HepG2 (cell line): ENCODE results near the gene C14orf93. TPM values are rescaled to one million over a fixed set of nuclear protein-coding genes. Genes with fewer than 3 reads are reported as not detected.

Experiments
- AKAP8 ChIP-seq: sonication (generic); formaldehyde crosslinking; IDR thresholded peaks from 2 replicates; pipeline ENCODE4 v1.5.1; 2020; ENCODE audit warnings: mild to moderate bottlenecking, missing genetic modification reagents
- JUN ChIP-seq: sonication (generic); formaldehyde crosslinking; IDR thresholded peaks from 2 replicates; pipeline ENCODE4 v1.4.0; 2020; ENCODE audit warnings: mild to moderate bottlenecking, missing genetic modification reagents
- KAT8 ChIP-seq: IDR thresholded peaks from 2 replicates; pipeline ENCODE4 v1.6.1; 2016; ENCODE audit warnings: missing genetic modification reagents, missing compliant biosample characterization
- PHF21A ChIP-seq: sonication (generic); formaldehyde crosslinking; IDR thresholded peaks from 2 replicates; pipeline ENCODE4 v1.5.0; 2020; ENCODE audit warnings: mild to moderate bottlenecking, missing genetic modification reagents
- U2AF2 ChIP-seq: fragments of 200-400 bp; formaldehyde crosslinking; IDR thresholded peaks from 2 replicates; pipeline ENCODE4 v1.6.1; 2017; ENCODE audit warnings: low read depth, mild to moderate bottlenecking, low read length
- ZBTB4 ChIP-seq: sonication (generic); formaldehyde crosslinking; IDR thresholded peaks from 2 replicates; pipeline ENCODE4 v1.4.0; 2020; ENCODE audit warnings: missing genetic modification reagents, mild to moderate bottlenecking, borderline replicate concordance
- ZC3H13 ChIP-seq: sonication (generic); formaldehyde crosslinking; IDR thresholded peaks from 2 replicates; pipeline ENCODE4 v1.8.1; 2023; ENCODE audit warnings: mild to moderate bottlenecking, missing genetic modification reagents, moderate library complexity
- ZNF234 ChIP-seq: sonication (generic); formaldehyde crosslinking; conservative IDR thresholded peaks from 2 replicates; pipeline ENCODE4 v1.5.1; 2020; ENCODE audit warnings: mild to moderate bottlenecking, missing genetic modification reagents
- ZNF274 ChIP-seq: sonication (generic); formaldehyde crosslinking; IDR thresholded peaks from 2 replicates; pipeline ENCODE4 v1.5.1; 2020; ENCODE audit warnings: mild to moderate bottlenecking, missing genetic modification reagents
- ZNF33A ChIP-seq: sonication (generic); formaldehyde crosslinking; IDR thresholded peaks from 2 replicates; pipeline ENCODE4 v1.5.1; 2020; ENCODE audit warnings: missing genetic modification reagents, mild to moderate bottlenecking, moderate library complexity, borderline replicate concordance
- ZNF589 ChIP-seq: sonication (generic); formaldehyde crosslinking; conservative IDR thresholded peaks from 2 replicates; pipeline ENCODE4 v1.8.0; 2022; ENCODE audit warnings: mild to moderate bottlenecking, moderate library complexity, missing genetic modification reagents
- ZNF709 ChIP-seq: sonication (generic); formaldehyde crosslinking; IDR thresholded peaks from 2 replicates; pipeline ENCODE4 v1.5.0; 2020; ENCODE audit warnings: mild to moderate bottlenecking, missing genetic modification reagents
- polyA plus RNA-seq, 8 experiments: library from polyadenylated mRNA; depleted of rRNA in 3 of 8; stranded (reverse) in 7 of 8; unstranded in 1 of 8; fragments of >200 nt; fragmentation: Illumina TruSeq in 4 of 8; extraction: Trizol in 4 of 8; gene quantifications; 2 replicates each; pipeline versions ENCODE4 v1.2.1 to v1.2.3, GENCODE V29; 2011 to 2016; ENCODE audit warnings: low read depth in 4 of 8, missing spikeins in 1 of 8, mixed read lengths in 1 of 8; ENCODE audit not compliant: insufficient read depth in 1 of 8
- total RNA-seq, 5 experiments: library from RNA; depleted of rRNA; stranded (reverse); fragments of >200 nt; fragmentation: Illumina TruSeq; extraction: Trizol; gene quantifications; 2 replicates each; pipeline ENCODE4 v1.2.3, GENCODE V29; 2016; ENCODE audit warnings: low read depth in 1 of 5
- TF ChIP-seq, protein P1 (sequence below): sonication (generic); formaldehyde crosslinking; IDR thresholded peaks from one replicate; pipeline ENCODE4 v1.5.1; 2020; ENCODE audit warnings: mild to moderate bottlenecking, missing genetic modification reagents; ENCODE audit errors: not compliant biosample characterization
- TF ChIP-seq, protein P2 (sequence below): sonication (generic); formaldehyde crosslinking; IDR thresholded peaks from 2 replicates; pipeline ENCODE4 v1.4.0; 2020; ENCODE audit warnings: missing genetic modification reagents, mild to moderate bottlenecking, borderline replicate concordance

Gene C14orf93
- total and polyA plus RNA-seq, 2 of the 13 experiments (the other 11 are each of a cell fraction or from before 2014, with no cell fraction given): 11.4 to 22.5 TPM

- TF ChIP-seq ZNF33A (0 out of 2 replicates have a peak, but pooled peaks have one; percentile 49), ZBTB4 (CRISPR knock-in tag) (peak; percentile 85), U2AF2 (0 out of 2 replicates have a peak, but pooled peaks have one; percentile 64), ZC3H13 (CRISPR knock-in tag) (peak; percentile 95), ZNF274 (CRISPR knock-in tag) (peak; percentile 65; the same call in 1 of the 2 replicates), PHF21A (CRISPR knock-in tag) (peak; percentile 98), AKAP8 (0 out of 2 replicates have a peak, but pooled peaks have one; percentile 40), ZNF589 (CRISPR knock-in tag) (no peak; the same call in 1 of the 2 replicates), JUN (CRISPR knock-in tag) (no peak), KAT8 (CRISPR knock-in tag) (peak; percentile 93), ZNF234 (CRISPR knock-in tag) (no peak; the same call in 1 of the 2 replicates), ZNF709 (CRISPR knock-in tag) (peak; percentile 91; the same call in 1 of the 2 replicates)
- TF ChIP-seq, protein P1, sequence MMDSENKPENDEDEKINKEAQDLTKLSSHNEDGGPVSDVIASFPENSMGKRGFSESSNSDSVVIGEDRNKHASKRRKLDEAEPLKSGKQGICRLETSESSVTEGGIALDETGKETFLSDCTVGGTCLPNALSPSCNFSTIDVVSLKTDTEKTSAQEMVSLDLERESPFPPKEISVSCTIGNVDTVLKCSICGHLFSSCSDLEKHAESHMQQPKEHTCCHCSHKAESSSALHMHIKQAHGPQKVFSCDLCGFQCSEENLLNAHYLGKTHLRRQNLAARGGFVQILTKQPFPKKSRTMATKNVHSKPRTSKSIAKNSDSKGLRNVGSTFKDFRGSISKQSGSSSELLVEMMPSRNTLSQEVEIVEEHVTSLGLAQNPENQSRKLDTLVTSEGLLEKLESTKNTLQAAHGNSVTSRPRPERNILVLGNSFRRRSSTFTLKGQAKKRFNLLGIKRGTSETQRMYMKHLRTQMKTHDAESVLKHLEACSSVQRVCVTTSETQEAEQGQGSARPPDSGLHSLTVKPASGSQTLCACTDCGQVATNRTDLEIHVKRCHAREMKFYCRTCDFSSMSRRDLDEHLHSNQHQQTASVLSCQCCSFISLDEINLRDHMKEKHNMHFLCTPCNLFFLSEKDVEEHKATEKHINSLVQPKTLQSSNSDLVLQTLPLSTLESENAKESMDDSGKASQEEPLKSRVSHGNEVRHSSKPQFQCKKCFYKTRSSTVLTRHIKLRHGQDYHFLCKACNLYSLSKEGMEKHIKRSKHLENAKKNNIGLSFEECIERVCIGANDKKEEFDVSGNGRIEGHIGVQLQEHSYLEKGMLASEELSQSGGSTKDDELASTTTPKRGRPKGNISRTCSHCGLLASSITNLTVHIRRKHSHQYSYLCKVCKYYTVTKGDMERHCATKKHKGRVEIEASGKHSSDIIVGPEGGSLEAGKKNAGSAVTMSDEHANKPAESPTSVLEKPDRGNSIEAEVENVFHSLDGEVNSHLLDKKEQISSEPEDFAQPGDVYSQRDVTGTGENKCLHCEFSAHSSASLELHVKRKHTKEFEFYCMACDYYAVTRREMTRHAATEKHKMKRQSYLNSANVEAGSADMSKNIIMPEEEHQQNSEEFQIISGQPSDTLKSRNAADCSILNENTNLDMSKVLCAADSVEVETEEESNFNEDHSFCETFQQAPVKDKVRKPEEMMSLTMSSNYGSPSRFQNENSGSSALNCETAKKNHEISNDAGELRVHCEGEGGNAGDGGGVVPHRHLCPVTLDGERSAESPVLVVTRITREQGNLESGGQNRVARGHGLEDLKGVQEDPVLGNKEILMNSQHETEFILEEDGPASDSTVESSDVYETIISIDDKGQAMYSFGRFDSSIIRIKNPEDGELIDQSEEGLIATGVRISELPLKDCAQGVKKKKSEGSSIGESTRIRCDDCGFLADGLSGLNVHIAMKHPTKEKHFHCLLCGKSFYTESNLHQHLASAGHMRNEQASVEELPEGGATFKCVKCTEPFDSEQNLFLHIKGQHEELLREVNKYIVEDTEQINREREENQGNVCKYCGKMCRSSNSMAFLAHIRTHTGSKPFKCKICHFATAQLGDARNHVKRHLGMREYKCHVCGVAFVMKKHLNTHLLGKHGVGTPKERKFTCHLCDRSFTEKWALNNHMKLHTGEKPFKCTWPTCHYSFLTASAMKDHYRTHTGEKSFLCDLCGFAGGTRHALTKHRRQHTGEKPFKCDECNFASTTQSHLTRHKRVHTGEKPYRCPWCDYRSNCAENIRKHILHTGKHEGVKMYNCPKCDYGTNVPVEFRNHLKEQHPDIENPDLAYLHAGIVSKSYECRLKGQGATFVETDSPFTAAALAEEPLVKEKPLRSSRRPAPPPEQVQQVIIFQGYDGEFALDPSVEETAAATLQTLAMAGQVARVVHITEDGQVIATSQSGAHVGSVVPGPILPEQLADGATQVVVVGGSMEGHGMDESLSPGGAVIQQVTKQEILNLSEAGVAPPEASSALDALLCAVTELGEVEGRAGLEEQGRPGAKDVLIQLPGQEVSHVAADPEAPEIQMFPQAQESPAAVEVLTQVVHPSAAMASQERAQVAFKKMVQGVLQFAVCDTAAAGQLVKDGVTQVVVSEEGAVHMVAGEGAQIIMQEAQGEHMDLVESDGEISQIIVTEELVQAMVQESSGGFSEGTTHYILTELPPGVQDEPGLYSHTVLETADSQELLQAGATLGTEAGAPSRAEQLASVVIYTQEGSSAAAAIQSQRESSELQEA (CRISPR knock-in tag): peak; percentile 62
- TF ChIP-seq, protein P2, sequence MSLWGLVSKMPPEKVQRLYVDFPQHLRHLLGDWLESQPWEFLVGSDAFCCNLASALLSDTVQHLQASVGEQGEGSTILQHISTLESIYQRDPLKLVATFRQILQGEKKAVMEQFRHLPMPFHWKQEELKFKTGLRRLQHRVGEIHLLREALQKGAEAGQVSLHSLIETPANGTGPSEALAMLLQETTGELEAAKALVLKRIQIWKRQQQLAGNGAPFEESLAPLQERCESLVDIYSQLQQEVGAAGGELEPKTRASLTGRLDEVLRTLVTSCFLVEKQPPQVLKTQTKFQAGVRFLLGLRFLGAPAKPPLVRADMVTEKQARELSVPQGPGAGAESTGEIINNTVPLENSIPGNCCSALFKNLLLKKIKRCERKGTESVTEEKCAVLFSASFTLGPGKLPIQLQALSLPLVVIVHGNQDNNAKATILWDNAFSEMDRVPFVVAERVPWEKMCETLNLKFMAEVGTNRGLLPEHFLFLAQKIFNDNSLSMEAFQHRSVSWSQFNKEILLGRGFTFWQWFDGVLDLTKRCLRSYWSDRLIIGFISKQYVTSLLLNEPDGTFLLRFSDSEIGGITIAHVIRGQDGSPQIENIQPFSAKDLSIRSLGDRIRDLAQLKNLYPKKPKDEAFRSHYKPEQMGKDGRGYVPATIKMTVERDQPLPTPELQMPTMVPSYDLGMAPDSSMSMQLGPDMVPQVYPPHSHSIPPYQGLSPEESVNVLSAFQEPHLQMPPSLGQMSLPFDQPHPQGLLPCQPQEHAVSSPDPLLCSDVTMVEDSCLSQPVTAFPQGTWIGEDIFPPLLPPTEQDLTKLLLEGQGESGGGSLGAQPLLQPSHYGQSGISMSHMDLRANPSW (CRISPR knock-in tag): peak; percentile 71
These were observed 24.8 kb upstream of the C14orf93 start, which contains the start of gene PSMB5 (continued) for GRCh38 chr14:23034498-23035302.
